HepG2 (cell line): ENCODE data around the gene MTOR. TPM values are rescaled to one million over a fixed set of nuclear protein-coding genes. Genes with fewer than 3 reads are reported as not detected.

Experiments
- ATAC-seq: fragments of 200-7000 bp; cut with Tn5 transposase; 3 replicates; pipeline ENCODE4 v1.9.1; 2020; ENCODE audit warnings: mild to moderate bottlenecking, moderate library complexity
- BruUV-seq: library from RNA; stranded (reverse); fragments of 400-500 nt; replicated peaks from 2 replicates; lab custom pipeline; 2021; lab: Mats Ljungman, UMichigan
- CTCF ChIA-PET: fragments of 300-600 bp; formaldehyde crosslinking; extraction: SDS; loops from one replicate; lab custom pipeline; 2021; ENCODE audit warnings: low total read pairs, inconsistent platforms, low intra/inter-chr PET ratio; lab: Yijun Ruan, JAX
- POLR2A ChIA-PET: fragments of 350-600 bp; sonication (Branson Sonifier 250); formaldehyde crosslinking; loops from one replicate; lab custom pipeline; 2020; ENCODE audit warnings: antibody characterized with exemption, inconsistent platforms; lab: Yijun Ruan, JAX
- DNase-seq: peaks from one replicate; pipeline ENCODE4 v3.0.0-alpha.2; 2015; ENCODE audit warnings: low spot score
- FAIRE-seq: peaks from 3 replicates; lab custom pipeline; 2011; peaks lifted over from hg19 to GRCh38; lab: Jason Lieb, UNC
- H2AFZ ChIP-seq: one replicate; pipeline ENCODE4 v1.6.1; 2011; ENCODE audit warnings: low read length, inconsistent platforms
- H3K27ac ChIP-seq: fragments of 300-600 bp; 3 replicates; pipeline ENCODE4 v1.8.0; 2011; ENCODE audit warnings: mixed run types, mild to moderate bottlenecking, mixed read lengths, low read length, inconsistent platforms; ENCODE audit not compliant: insufficient read depth; ENCODE audit errors: extremely low read length
- H3K27me3 ChIP-seq, 2 experiments: fragments of 200-600 bp in 1 of 2; 2 replicates in 1 of 2; 3 replicates in 1 of 2; pipeline versions ENCODE4 v1.6.0 to v1.8.0; 2011; ENCODE audit warnings: low read length in 2 of 2, mild to moderate bottlenecking in 2 of 2, moderate library complexity in 2 of 2, inconsistent platforms in 1 of 2; ENCODE audit not compliant: insufficient read depth in 2 of 2, control insufficient read depth in 1 of 2
- H3K36me3 ChIP-seq, 2 experiments: fragments of 200-600 bp in 1 of 2; replicated peaks in 1 of 2; 2 replicates in 1 of 2; 3 replicates in 1 of 2; pipeline versions ENCODE4 v1.5.1 to v1.8.0; 2011; ENCODE audit warnings: low read length in 2 of 2, inconsistent platforms in 1 of 2; ENCODE audit not compliant: insufficient read depth in 2 of 2, control insufficient read depth in 1 of 2
- H3K4me1 ChIP-seq: 2 replicates; pipeline ENCODE4 v1.5.1; 2012; ENCODE audit warnings: low read length, inconsistent platforms; ENCODE audit not compliant: insufficient read depth
- H3K4me2 ChIP-seq: 2 replicates; pipeline ENCODE4 v1.6.0; 2011; ENCODE audit warnings: low read depth, low read length, inconsistent platforms
- H3K4me3 ChIP-seq, 3 experiments: fragments of 200-600 bp in 1 of 3; sonication (generic), shearing (Covaris generic) in 1 of 3; replicated peaks in 1 of 3; 2 replicates each; pipeline ENCODE4 v1.5.1; 2011 to 2016; ENCODE audit warnings: low read length in 3 of 3, inconsistent platforms in 2 of 3, low read depth in 2 of 3, mild to moderate bottlenecking in 2 of 3, control low read depth in 1 of 3, mixed read lengths in 1 of 3; ENCODE audit not compliant: insufficient read depth in 1 of 3
- H3K79me2 ChIP-seq: one replicate; pipeline ENCODE4 v1.6.1; 2011; ENCODE audit warnings: low read length, inconsistent platforms; ENCODE audit not compliant: insufficient read depth
- H3K9ac ChIP-seq: 2 replicates; pipeline ENCODE4 v1.6.0; 2011; ENCODE audit warnings: mild to moderate bottlenecking, low read depth, low read length, inconsistent platforms; ENCODE audit not compliant: insufficient read depth
- H3K9me3 ChIP-seq: 2 replicates; pipeline ENCODE4 v1.5.1; 2012; ENCODE audit warnings: mild to moderate bottlenecking, low read length
- H4K20me1 ChIP-seq: 2 replicates; pipeline ENCODE4 v1.6.0; 2011; ENCODE audit warnings: inconsistent platforms, mild to moderate bottlenecking, low read length, moderate library complexity; ENCODE audit not compliant: insufficient read depth
- AGO1 ChIP-seq: fragments of 200-400 bp; formaldehyde crosslinking; IDR thresholded peaks from 2 replicates; pipeline ENCODE4 v1.6.1; 2017; ENCODE audit warnings: mild to moderate bottlenecking, low read depth, low read length, moderate library complexity; ENCODE audit not compliant: poor library complexity, severe bottlenecking
- ERF ChIP-seq: IDR thresholded peaks from 2 replicates; pipeline ENCODE4 v1.6.1; 2018; ENCODE audit warnings: missing biosample characterization, missing genetic modification reagents
- HHEX ChIP-seq: IDR thresholded peaks from 2 replicates; pipeline ENCODE4 v1.6.1; 2016; ENCODE audit warnings: control low read depth
- HMG20A ChIP-seq: IDR thresholded peaks from 2 replicates; pipeline ENCODE4 v1.6.1; 2016; ENCODE audit warnings: borderline replicate concordance
- JUNB ChIP-seq: sonication (generic); formaldehyde crosslinking; IDR thresholded peaks from 2 replicates; pipeline ENCODE4 v1.8.0; 2022; ENCODE audit warnings: missing genetic modification reagents, mild to moderate bottlenecking, borderline replicate concordance
- MTF1 ChIP-seq: sonication (generic); formaldehyde crosslinking; IDR thresholded peaks from 2 replicates; pipeline ENCODE4 v1.5.0; 2020; ENCODE audit warnings: missing genetic modification reagents
- MTF2 ChIP-seq: sonication (generic); formaldehyde crosslinking; IDR thresholded peaks from 2 replicates; pipeline ENCODE4 v1.5.0; 2020; ENCODE audit warnings: missing genetic modification reagents, borderline replicate concordance
- NFYB ChIP-seq: sonication (generic); formaldehyde crosslinking; IDR thresholded peaks from 2 replicates; pipeline ENCODE4 v1.4.0; 2020; ENCODE audit warnings: missing genetic modification reagents
- TP53 ChIP-seq: sonication (generic); formaldehyde crosslinking; conservative IDR thresholded peaks from 2 replicates; pipeline ENCODE4 v1.4.0; 2020; ENCODE audit warnings: missing genetic modification reagents
- TSC22D2 ChIP-seq: sonication (generic); formaldehyde crosslinking; IDR thresholded peaks from 2 replicates; pipeline ENCODE4 v1.5.1; 2020; ENCODE audit warnings: missing genetic modification reagents, mild to moderate bottlenecking, borderline replicate concordance
- ZFP41 ChIP-seq: sonication (generic); formaldehyde crosslinking; IDR thresholded peaks from 2 replicates; pipeline ENCODE4 v1.4.0; 2020; ENCODE audit warnings: mild to moderate bottlenecking, missing genetic modification reagents, borderline replicate concordance
- ZNF142 ChIP-seq: sonication (generic); formaldehyde crosslinking; IDR thresholded peaks from 2 replicates; pipeline ENCODE4 v1.4.0; 2020; ENCODE audit warnings: missing genetic modification reagents
- ZNF530 ChIP-seq: sonication (generic); formaldehyde crosslinking; IDR thresholded peaks from 2 replicates; pipeline ENCODE4 v1.5.0; 2020; ENCODE audit warnings: low read depth, mild to moderate bottlenecking, missing genetic modification reagents
- ZNF761 ChIP-seq: sonication (generic); formaldehyde crosslinking; conservative IDR thresholded peaks from 2 replicates; pipeline ENCODE4 v1.4.0; 2020; ENCODE audit warnings: mild to moderate bottlenecking, missing genetic modification reagents
- ZNF816 ChIP-seq: sonication (generic); formaldehyde crosslinking; IDR thresholded peaks from 2 replicates; pipeline ENCODE4 v1.8.0; 2022; ENCODE audit warnings: missing genetic modification reagents, mild to moderate bottlenecking, borderline replicate concordance
- WGBS: methylation state at CpG from one replicate; pipeline ENCODE4 v1.1.6; 2017; ENCODE audit warnings: low lambda C conversion rate; 5-methylcytosine and 5-hydroxymethylcytosine counted together
- in situ Hi-C: cut with HindIII; loops from 2 replicates; pipeline ENCODE4 v1.10.0; 2017; ENCODE audit warnings: low pct_unique_long_range_greater_than_20kb; ENCODE audit not compliant: extremely low pct_ligation_motif_present
- intact Hi-C: fragments of 100-400 bp; cut with micrococcal nuclease; formaldehyde crosslinking; loops from one replicate; pipeline ENCODE4 v1.10.0; 2022; ENCODE audit not compliant: unreplicated experiment
- polyA plus RNA-seq, 8 experiments: library from polyadenylated mRNA; depleted of rRNA in 3 of 8; stranded (reverse) in 7 of 8; unstranded in 1 of 8; fragments of >200 nt; fragmentation: Illumina TruSeq in 4 of 8; extraction: Trizol in 4 of 8; gene quantifications; 2 replicates each; pipeline versions ENCODE4 v1.2.1 to v1.2.3, GENCODE V29; 2011 to 2016; ENCODE audit warnings: low read depth in 4 of 8, missing spikeins in 1 of 8, mixed read lengths in 1 of 8; ENCODE audit not compliant: insufficient read depth in 1 of 8
- total RNA-seq, 5 experiments: library from RNA; depleted of rRNA; stranded (reverse); fragments of >200 nt; fragmentation: Illumina TruSeq; extraction: Trizol; gene quantifications; 2 replicates each; pipeline ENCODE4 v1.2.3, GENCODE V29; 2016; ENCODE audit warnings: low read depth in 1 of 5
- TF ChIP-seq, protein P1 (sequence below): sonication (generic); formaldehyde crosslinking; IDR thresholded peaks from 2 replicates; pipeline ENCODE4 v1.5.0; 2020; ENCODE audit warnings: missing genetic modification reagents
- TF ChIP-seq, protein P2 (sequence below): sonication (generic); formaldehyde crosslinking; IDR thresholded peaks from 2 replicates; pipeline ENCODE4 v1.8.1; 2023; ENCODE audit warnings: mild to moderate bottlenecking, moderate library complexity, missing genetic modification reagents

MTOR gene
- total and polyA plus RNA-seq, 2 of the 13 experiments (the other 11 are each of a cell fraction or from before 2014, with no cell fraction given): 24.6 to 34.6 TPM

DNA sequence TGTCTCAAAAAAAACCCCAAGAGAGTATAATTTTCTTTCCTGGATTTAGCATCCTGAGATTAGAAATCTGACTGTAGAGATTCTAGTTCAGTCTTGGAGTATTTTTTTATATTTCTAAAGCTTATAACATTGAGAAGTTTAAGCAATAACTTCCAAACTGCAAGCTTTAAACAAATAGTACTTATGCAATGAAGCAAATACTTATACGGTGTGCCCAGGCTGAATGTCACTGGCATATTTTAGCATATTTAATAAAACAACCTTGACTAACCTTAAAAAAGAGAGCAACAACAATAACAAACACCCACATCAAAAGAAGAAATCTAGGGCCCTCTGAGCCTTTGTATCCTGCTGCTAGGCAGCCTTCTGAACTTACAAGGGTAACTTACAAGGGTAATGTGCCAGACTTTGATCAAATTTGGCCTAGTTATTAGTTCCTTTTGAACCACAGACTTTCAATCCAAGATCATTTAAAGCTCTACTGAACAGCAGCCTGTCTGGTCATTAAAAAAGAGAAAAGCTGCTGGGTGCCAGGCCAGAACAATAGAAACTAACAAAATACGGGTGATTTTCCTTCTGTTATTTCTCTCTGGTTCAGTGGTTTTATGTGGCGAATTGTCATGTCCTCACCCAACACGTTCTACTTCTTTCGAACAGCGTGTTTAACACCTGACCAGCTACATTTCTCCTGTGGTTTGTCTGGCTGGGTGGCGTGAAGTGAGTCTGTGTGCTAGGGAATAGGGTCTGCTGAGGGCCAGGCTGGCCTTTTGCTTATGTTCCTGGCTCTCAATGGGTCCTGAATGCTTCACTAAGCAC is 16.2 kb downstream of the MTOR start:
- intact Hi-C loops (no loop called here), in situ Hi-C loops (loop anchor here (10.0 kb wide), 1 partner anchor 399 kb away; no protein-coding TSS in a partner anchor)
- Histone ChIP-seq H4K20me1 (no peaks in the 10 kb centered on the region; the same call in 1 of the 2 replicates), H3K9ac (no peak overlapping the region), H3K79me2 (no peaks in the 10 kb centered on the region), H3K4me2 (no peak overlapping the region), H2AFZ (no peak overlapping the region), H3K36me3 (peaks cover 8 to 52% of the 10 kb centered on the region in 2 experiments), H3K9me3 (no peaks in the 10 kb centered on the region), H3K4me1 (no peaks in the 10 kb centered on the region), H3K27ac (no peak overlapping the region), H3K4me3 (no peak overlapping the region), H3K27me3 (no peaks in the 10 kb centered on the region)
- 95% methylated on average over 7 of the region's 7 CpGs for WGBS
- ATAC-seq: no peak
- no peak for DNase-seq
- TF ChIP-seq ZNF816 (CRISPR knock-in tag) (no peak), JUNB (CRISPR knock-in tag) (no peak), NFYB (CRISPR knock-in tag) (no peak), ZNF530 (CRISPR knock-in tag) (no peak), TSC22D2 (no peak), AGO1 (no peak), MTF2 (no peak), ERF (no peak), ZNF142 (CRISPR knock-in tag) (no peak), HMG20A (CRISPR knock-in tag) (no peak), ZNF761 (CRISPR knock-in tag) (no peak), TP53 (CRISPR knock-in tag) (no peak), MTF1 (CRISPR knock-in tag) (no peak), HHEX (CRISPR knock-in tag) (no peak), ZFP41 (no peak)
- TF ChIP-seq, protein P1, sequence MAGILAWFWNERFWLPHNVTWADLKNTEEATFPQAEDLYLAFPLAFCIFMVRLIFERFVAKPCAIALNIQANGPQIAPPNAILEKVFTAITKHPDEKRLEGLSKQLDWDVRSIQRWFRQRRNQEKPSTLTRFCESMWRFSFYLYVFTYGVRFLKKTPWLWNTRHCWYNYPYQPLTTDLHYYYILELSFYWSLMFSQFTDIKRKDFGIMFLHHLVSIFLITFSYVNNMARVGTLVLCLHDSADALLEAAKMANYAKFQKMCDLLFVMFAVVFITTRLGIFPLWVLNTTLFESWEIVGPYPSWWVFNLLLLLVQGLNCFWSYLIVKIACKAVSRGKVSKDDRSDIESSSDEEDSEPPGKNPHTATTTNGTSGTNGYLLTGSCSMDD (CRISPR knock-in tag): no peak
- TF ChIP-seq, protein P2, sequence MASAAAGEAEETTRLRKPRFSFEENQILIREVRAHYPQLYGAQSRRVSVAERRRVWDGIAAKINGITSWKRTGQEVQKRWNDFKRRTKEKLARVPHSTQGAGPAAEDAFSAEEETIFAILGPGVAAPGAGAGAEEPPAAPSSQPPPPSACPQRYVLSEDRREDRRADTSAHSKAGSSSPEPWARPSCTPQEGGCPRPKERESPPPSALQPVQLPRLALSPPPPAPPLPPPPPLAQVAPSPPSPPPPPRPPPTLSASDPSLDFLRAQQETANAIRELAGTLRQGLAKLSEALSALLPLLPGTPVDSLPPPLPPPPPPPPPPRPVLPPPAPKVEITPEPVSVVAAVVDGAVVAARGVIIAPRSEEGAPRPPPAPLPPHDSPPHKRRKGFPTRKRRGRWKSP (CRISPR knock-in tag): no peak
- no peak for FAIRE-seq
- ChIA-PET POLR2A (interaction anchor here (0.7 kb wide), 1 partner anchor 16 kb away, joined by 3 read pairs; the partner anchor contains the start of gene MTOR), CTCF (no interaction called here)
- no TSS peak for BruUV-seq
